NCI-H2196 treated with DMSO at 0.1 percent for 48 hours (cell line): Measurements from ENCODE around the gene PTPRJ.

Experiments used
- DNase-seq: peaks from one replicate; lab custom pipeline; 2025; ENCODE audit not compliant: unreplicated experiment; lab: John Stamatoyannopoulos, UW

PTPRJ gene

DNA sequence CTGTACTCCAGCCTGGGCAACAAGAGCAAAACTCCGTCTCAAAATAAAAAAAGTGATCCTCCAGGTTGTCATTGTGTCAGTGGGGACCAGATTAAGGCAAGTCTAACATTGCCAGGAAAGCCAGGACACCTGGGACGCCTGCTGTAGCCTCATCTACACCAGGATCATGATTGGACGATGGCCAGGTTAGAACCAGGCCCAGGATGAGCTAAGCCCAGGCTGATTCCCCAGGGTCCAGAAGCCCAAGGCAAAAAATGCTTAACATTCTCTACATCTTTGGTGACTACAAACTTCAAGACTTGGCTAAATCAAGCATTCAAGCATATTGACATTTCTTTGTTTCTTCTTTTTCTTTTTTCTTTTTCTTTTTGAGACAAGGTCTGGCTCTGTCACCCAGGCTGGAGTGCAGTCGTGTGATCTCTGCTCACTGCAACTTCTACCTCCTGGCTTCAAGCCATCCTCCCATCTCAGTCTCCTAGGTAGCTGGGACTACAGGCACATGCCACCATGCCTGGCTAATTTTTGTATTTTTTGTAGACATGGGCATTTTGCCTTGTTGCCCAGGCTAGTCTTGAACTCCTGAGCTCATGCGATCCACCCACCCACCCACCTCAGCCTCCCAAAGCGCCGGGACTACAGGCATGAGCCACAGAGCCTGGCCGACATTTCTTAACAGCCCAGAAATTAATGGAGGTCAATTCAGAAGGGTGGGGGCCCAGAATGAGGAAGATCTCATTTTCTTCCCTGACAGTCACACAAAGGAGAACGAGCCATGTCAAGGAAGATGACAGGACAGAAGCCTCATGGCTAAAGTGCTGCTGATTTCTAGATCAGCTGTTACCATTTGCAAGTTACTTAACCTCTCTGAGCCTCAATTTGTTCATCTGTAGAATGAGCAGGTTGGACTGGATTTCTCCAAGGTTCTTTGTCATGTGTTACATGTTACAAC lies 12.5 kb upstream of the PTPRJ start:
- DNase-seq = no peak

DNA sequence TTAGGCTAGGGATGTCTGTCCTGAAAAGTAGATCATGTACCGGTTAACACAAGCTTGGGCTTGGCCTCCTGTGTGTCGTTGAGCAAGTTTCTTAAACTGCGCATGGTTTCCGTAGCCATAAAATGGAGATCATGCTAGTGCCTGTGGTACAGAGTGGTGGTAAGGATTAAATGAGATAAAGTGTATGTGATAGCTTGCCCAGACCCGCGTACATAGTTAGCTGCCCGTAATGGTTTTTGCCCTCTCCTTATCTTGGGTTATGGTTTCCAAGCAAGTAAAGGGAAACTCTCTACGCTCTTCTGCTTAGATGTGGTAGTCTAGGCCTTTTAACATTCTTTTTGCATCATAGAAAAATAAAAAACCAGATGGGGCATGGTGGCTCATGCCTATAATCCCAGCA lies 11.0 kb upstream of the PTPRJ start:
- no peak for DNase-seq

DNA sequence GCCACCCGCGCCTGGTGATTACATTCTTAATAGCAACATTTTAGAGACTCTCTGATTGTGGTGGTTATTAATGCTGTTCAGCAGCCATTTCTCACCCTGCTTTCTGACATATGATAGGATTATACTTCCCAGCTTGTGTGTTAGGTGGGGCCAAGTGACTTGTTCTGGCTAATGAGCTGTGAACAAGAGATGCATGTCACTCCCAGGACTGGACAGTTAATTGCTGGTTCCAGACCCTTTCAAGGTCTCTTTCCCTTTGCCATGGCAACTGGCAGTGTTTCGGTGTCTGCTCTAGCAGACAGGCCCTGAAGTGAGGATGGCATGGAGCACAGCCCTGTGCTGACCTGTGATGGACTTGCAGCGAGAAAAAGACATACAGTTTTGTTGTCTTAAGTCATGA lies 8.9 kb upstream of the PTPRJ start:
- no peak for DNase-seq

DNA sequence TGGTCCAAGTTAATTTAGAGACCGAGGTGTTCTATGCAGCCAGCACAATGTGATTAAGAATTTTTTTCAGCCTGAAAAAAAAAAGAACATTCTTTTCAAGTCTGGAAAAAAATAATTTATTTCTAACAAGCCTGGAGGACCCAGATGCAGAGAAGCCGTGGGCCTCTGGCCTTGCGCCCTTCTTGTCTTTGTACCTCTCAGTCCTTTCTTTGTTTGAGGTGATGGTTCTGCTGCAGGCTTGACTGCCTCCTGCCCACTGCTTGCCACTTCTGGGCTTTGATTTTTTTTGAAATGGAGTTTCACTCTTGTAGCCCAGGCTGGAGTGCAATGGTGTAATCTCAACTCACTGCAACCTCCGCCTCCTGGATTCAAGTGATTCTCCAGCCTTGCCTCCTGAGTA lies 7.2 kb upstream of the PTPRJ start:
- DNase-seq = no peak

DNA sequence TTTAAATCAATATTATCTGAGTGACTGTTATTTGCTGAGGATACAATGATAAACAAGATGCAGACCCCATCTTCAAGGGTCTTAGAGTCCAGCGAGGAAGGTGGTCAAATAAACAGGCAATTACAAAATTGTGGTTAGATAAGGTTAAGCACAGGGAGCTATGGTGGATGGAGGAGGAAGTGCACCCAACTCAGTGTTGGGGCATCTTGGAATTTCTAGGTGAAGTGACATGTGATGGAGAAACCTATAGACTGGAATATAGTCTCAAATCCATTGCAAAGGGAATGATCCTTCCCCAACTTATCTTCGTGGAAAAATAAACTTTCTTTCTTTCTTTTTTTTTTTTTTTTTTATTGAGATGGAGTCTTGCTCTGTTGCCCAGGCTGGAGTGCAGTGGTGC lies 3.4 kb upstream of the PTPRJ start:
- no peak for DNase-seq

DNA sequence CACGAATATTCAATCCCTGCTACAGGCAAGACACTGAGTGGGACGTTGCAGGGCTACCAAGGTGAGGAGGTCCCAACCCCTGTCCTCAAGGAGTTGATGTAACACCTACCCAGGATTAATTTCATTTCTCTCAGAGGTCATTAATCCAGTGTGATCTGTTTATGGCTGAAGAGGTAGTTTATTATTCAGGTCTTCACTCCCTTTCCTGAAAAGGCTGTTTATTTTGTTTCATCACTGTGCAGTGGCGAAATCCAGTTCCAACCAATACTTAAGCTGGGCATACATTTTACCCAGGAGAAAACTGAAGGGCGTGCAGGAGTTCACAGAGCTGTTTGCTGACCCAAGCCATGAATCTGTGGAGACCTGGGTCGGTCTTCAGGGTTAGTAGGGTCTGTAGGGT lies 2.7 kb upstream of the PTPRJ start:
- no peak for DNase-seq

DNA sequence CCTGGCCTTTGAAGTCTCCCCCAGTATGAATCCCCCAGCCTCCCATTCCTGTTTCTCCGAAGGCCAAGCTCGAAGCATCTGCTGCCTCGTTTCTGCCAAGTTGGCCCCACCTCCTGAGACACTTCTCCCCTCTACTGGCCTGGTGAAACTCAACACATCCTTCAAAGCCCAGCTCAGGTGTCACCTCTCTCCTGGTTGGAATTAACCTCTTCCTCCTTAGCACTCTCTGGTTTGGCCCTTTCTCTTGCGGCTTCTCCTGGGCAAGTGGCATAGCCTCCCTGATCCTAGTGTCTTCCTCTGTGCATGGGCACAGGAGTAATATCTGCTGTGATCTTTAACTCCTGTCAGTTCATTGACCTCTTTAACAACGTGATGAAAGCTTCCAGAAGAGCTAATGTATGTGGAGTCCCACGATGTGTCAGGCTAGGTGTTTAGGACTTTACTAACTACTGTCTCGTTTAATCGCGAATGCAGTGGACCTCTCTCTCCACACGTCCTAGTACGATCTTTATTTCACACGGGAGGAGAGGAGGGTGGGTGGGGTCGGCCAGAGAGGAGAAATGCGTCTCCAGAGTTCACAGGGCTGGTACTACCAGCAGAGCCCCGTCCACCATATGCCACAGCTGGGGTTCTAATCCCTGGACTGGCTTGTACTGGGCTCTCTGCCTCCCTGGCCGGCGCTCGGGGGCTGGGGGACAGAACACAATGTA lies 826 bp upstream of the PTPRJ start:
- DNase-seq = peak; percentile 44

DNA sequence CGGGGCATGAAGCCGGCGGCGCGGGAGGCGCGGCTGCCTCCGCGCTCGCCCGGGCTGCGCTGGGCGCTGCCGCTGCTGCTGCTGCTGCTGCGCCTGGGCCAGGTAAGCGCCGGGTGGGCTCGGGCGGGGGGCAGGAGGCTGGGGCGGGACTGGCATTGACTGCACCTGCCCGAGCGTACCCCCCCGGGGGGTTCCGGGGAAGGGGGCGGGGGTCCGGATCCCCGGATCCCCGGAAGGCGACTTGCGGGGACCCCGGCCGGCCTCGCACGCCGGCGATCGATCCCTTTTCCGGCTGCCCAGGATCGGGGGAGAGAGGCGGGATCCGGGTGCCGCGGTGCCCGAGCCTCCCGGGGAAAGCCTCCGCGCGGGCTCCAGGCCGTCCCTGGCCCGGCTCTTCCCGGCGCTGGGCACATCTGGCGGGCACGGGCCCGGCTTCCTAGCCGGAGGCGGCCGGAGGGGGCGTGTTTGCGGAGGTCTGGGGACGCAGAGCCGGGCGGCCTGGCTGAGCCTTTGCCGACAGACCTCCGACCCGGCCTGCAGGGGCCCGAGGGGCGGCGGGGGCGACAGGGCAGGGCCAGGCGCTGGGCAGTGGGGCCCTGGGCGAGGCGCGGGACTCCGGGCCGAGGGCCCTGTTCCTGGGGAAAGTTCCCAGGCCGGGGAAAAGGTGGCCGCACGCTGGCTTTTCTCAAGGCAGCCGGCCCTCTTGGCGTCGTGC lies 705 bp downstream of the PTPRJ start:
- no peak for DNase-seq

DNA sequence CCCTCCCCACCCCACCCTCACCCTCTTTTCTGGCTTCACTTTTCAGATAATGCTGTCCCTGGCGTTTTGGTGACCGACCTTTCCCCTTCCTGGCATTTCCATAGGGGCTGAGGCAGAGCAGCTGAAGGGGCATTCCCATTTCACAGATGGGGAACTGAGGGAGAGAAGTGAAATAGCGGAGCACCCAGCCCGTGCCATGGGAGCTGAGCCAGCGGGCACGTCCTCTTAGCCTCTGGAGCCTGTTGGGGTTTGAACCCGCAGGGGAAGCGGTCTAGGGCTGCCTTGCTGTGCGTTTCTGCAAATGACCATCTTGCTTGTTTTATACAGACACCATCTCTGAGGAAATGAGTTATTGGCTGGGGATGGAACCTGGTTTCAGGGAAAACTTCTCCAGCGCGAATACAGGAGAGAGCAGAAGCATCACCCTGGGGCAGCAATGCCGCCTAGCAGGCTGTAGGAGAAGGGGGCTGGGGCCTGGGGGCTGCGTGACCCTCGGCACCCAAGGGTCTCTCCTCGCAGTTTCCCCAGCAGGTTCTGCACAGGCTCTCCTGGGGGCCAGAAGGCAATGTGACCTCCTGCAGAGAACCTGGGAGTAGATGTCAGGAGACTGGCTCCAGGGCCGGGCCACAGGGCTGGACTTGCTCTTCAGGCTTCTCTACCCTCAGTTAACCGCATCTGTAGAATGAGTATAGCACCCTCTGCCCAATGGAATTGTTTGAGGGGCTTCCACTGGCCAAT lies 1.5 kb downstream of the PTPRJ start:
- DNase-seq = no peak

DNA sequence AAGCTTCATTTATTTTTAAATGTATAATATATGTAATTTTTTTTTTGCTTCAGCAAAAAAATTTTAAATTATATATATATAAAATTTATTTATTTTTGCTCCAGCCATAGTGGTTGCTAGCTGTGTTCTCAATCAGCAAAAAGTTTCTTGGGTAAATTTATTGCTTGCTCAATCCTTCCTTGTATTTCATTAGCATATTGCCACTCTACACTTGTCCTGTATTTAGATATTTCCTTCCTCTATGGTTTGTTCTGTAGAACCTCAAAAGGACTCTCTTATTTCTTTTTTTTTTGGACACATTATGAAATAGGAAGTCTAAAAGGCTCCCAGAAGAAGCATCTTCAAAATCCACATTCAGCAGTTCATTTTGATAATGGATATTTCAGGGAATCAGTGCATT lies 2.3 kb downstream of the PTPRJ start:
- DNase-seq = no peak

DNA sequence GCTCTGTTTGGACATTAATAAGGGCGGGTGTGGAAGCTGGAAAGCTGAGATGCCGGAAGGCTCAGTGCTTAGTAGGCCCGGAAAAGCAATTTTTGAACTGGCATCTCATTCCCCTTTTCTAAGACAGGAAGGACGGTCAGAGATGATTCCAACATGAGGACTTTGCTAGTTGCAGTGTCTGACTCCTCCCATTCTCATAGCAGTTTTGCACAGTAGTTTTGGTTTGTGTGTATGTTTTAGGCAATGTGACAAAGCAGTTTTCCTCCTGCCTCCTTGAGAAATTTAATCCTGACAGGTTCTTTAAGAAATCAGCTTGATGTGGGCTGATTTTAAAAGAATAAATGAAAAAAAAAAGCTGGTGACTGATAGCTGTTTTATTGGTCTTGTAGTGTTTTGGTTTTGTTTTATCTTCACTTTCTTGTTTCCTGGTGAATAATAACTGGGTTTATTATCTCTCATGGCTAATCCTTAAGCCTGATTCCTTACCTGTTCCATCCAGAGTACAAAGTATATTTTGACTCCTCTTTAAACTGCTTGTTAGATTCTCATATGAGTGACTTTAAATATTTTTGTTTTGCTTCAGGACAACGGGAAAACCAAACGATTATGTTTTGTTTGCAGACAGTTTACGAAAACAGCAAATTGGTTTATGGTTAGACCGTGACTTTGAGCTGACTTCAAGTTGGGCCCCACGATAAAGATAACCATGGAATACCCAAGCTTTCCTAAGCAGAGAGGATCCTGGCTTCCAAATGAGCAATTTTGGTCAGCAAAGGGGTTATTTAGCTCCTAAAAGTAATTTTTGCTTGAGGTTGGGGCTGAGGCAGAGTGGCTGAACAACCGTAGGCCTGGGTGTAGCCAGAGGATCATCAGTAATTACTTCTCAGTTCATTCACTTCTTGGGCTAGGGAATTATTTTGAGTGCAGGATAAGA lies 3.4 kb downstream of the PTPRJ start:
- DNase-seq = no peak

DNA sequence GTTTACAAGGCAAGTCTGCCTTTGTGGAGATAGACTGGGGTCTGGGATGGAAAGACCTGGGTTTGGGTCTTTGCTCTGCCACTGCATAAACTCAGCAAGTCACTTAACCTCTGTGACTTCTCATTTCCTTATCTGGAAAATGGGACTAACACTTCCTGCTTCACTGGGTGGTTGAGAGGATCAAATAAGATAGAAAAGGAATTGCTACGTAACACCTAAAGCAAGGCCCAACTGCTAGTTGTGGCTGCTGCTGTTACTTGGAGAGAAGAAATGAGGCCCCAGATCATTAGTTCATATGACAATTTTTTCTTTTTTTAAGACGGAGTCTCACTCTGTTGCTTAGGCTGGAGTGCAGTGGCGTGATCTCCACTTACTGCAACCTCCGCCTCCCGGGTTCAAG lies 5.9 kb downstream of the PTPRJ start:
- no peak for DNase-seq

DNA sequence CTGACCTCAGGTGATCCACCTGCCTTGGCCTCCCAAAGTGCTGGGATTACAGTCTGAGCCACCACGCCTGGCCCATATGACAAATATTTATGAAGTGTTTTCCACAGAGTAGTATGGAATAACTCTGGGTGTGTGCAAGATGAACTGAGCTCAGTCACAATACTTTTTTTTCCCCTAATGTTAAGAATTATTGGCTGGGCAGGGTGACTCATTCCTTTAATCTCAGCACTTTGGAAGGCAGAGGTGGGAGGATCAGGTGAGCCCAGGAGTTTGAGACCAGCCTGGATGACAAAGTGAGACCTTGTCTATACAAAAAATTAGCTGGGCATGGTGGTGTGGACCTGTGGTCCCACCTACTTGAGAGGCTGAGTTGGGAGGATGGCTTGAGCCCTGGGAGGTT lies 6.4 kb downstream of the PTPRJ start:
- DNase-seq = no peak

DNA sequence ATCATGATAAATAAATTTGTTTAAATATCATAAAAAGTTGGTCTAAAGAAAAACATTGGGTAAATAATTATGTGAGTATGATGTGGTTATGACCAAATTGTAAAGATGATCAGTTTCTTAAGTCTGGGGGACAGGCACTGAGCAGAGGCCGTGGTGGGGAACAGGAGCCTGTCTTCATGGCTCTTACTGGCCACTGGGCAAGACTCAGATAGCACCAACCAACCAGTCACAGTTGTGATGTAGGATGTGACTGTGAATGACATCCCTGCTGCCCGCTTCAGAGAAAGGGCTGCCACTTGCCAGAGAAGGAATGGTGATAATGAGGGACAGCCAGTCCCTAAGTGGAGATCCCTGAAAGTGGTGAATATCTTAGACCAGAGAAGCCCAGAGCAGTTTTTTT lies 7.0 kb downstream of the PTPRJ start:
- no peak for DNase-seq

DNA sequence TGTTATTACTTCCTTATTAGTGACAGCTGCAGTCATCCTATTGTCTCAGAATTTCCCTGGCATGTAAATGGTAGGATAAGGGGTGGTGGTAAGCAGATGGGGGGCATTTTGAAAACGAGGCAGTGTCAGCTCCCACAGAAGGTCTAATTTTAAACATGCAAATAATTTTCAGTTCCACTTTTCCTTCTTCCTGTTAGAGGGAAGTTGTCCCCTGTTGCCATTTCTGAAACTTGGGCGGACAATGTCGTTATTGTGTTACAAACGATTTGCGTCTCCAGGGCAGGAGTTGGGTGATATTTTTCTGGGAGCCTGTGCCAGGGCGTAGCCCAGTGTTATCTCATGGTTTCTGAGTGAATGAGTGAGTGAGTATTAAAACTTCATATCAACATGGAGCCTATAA lies 7.4 kb downstream of the PTPRJ start:
- DNase-seq = no peak

DNA sequence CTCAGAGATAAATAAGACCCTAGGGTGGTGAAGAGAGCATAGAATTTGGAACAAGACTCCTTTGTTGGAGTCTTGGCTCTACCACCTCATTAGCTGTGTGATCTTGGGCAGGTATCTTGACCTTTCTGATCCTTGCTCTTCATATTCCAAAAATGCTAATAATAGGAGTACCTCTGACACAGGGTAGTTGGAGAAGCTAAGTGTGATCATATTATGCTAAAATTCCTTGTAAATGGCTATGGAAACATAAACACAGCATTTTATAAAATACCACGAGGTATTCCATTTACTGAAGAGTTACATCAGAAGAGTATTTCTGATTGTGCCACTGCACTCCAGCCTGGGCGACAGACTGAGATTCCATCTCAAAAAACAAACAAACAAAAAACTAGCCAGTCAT lies 9.4 kb downstream of the PTPRJ start:
- DNase-seq = no peak

DNA sequence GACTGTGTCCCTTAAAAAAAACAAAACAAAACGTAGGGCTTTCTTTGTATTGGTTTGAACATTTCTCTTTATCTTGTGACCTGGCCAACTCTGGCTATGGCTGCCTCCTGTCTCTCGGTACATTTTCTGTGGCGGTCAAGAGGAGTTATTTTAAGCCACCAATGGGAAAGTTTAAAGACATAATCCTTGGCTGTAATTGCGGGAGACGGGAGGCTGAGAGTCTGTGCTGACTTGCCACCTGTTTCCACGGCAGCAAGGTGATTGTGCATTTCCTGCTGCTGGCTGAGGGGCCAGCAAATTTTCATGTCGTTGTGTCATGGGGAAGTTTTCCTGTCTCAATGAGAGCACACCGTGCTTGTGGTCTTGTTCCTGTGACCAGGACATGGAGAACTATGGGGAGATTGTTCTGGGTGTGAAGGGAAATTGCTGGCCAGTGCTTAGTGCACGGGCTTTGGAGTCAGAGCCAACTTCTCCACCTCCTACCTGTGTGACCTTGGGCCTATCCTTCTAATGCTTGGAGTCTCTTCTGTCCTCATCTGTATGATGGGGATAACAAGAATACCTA lies 11.0 kb downstream of the PTPRJ start:
- peak; percentile 46 for DNase-seq

DNA sequence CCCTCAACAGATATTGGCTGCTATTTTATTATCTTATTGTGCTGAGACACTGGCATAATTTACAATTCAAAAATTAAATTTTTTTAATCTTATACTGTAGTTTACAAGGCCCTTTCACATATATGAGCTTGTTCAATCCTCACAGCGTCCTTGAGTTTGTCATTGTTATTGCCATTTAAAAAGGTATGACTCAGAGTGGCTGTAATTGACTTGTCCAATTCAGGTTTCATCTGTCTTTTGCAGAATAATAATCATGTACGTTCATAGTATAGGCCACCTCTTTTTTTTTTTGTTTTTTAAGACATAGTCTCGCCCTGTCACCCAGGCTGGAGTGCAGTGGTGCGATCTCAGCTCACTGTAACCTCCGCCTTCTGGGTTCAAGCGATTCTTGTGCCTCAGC lies 11.5 kb downstream of the PTPRJ start:
- DNase-seq = no peak

DNA sequence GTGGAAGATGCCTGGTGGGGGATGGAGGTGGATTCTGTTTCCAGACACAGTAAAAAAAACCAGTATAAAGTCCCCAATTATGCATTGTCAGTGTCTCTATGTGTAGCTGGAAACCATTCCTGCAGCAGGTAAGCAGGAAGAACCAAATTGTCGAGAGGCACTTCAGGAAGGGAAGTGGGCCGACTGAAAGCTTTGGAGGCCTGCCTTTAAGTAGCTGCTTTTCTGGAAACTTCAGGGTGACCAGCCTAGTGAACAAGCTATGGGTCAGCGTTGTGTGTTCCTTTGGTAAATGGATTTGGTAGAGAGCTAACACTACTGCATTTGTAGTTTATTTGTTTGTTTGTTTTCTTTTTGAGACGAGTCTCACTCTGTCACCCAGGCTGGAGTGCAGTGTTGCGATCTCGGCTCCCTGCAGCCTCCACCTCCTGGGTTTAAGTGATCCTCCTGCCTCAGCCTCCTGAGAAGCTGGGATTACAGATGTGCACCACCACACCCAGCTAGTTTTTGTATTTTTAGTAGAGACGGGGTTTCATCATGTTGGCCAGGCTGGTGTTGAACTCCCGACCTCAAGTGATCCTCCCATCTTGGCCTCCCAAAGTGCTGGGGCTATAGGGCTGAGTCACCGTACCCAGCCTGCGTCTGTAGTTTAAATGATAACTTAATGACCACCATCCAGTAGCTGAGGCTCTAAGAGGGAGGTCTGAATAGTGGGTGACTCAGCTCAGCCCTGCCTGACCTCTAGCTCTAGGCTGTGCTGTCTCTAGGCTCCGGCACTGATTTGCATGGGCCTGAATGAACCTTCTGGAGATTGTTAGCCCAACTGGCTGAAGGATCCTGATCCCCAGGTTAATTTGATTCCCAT lies 12.8 kb downstream of the PTPRJ start:
- no peak for DNase-seq
